Calu3 (cell line): ENCODE results near the gene VN1R2. TPM values are rescaled to one million over a fixed set of nuclear protein-coding genes. Genes with fewer than 3 reads are reported as not detected.
"Not testable (repeated sequence)": the region's sequence is repeated elsewhere in the genome, so short reads cannot be mapped to it uniquely, and the experiment has no call there.

Source experiments
- BruUV-seq: library from RNA; stranded (reverse); fragments of 400-500 nt; replicated peaks from 2 replicates; lab custom pipeline; 2021; lab: Mats Ljungman, UMichigan
- CTCF ChIA-PET: fragments of 300-600 bp; sonication (Branson Sonifier 250); formaldehyde crosslinking; loops from one replicate; lab custom pipeline; 2022; ENCODE audit warnings: antibody characterized with exemption; lab: Charles Lee
- DNase-seq: peaks from one replicate; pipeline ENCODE4 v3.0.0; 2022
- H3K27ac Mint-ChIP-seq: one replicate; pipeline ENCODE4 v1.8.0; 2022; ENCODE audit warnings: mixed read lengths; ENCODE audit not compliant: unreplicated experiment
- H3K27me3 Mint-ChIP-seq: one replicate; pipeline ENCODE4 v1.8.0; 2022; ENCODE audit warnings: mixed read lengths; ENCODE audit not compliant: unreplicated experiment
- H3K36me3 Mint-ChIP-seq: one replicate; pipeline ENCODE4 v1.8.0; 2022; ENCODE audit warnings: mild to moderate bottlenecking, moderate library complexity, mixed read lengths; ENCODE audit not compliant: insufficient read depth, unreplicated experiment
- H3K4me1 Mint-ChIP-seq: one replicate; pipeline ENCODE4 v1.8.0; 2022; ENCODE audit warnings: mild to moderate bottlenecking, low read depth, mixed read lengths; ENCODE audit not compliant: unreplicated experiment
- H3K4me3 Mint-ChIP-seq: one replicate; pipeline ENCODE4 v1.8.0; 2022; ENCODE audit warnings: mild to moderate bottlenecking, low read depth, moderate library complexity, mixed read lengths; ENCODE audit not compliant: unreplicated experiment
- H3K9me3 Mint-ChIP-seq: one replicate; pipeline ENCODE4 v1.8.0; 2022; ENCODE audit warnings: low read depth, mixed read lengths; ENCODE audit not compliant: unreplicated experiment
- CTCF ChIP-seq: fragments of 200-600 bp; IDR thresholded peaks from one replicate; pipeline ENCODE4 v1.8.0; 2022; ENCODE audit warnings: antibody characterized with exemption; ENCODE audit not compliant: unreplicated experiment
- intact Hi-C: fragments of 100-400 bp; cut with micrococcal nuclease; formaldehyde crosslinking; loops from one replicate; pipeline ENCODE4 v1.10.0; 2022; ENCODE audit not compliant: unreplicated experiment
- total RNA-seq: library from RNA; stranded (reverse); gene quantifications from 2 replicates; pipeline ENCODE4 v1.2.3, GENCODE V29; 2022

The VN1R2 gene
- total RNA-seq, 1 experiment from 2014 or later = not detected

GRCh38 chr19:53272044-53272443, 14.0 kb downstream of the VN1R2 start:
- peaks cover 25% of the 10 kb centered on the region for H3K9me3 Mint-ChIP-seq
- CTCF ChIA-PET = no interaction called here
- intact Hi-C loops = no loop called here
- BruUV-seq = no TSS peak
- H3K36me3 Mint-ChIP-seq = no peaks in the 10 kb centered on the region
- no peaks in the 10 kb centered on the region for H3K27me3 Mint-ChIP-seq
- H3K4me3 Mint-ChIP-seq = no peak overlapping the region
- no peak for DNase-seq
- H3K4me1 Mint-ChIP-seq = no peaks in the 10 kb centered on the region
- H3K27ac Mint-ChIP-seq = no peak overlapping the region
- no peak for TF ChIP-seq CTCF

GRCh38 chr19:53275480-53275879, 17.4 kb downstream of the VN1R2 start:
- CTCF ChIA-PET = no interaction called here
- Mint-ChIP-seq H3K27me3 (no peaks in the 10 kb centered on the region), H3K9me3 (peaks cover 33% of the 10 kb centered on the region), H3K36me3 (no peaks in the 10 kb centered on the region), H3K27ac (no peak overlapping the region), H3K4me1 (no peaks in the 10 kb centered on the region), H3K4me3 (no peak overlapping the region)
- no peak for TF ChIP-seq CTCF
- intact Hi-C loops = no loop called here
- no peak for DNase-seq
- no TSS peak for BruUV-seq

- H3K4me1 Mint-ChIP-seq, CTCF ChIA-PET, H3K4me3 Mint-ChIP-seq, H3K27ac Mint-ChIP-seq, H3K36me3 Mint-ChIP-seq, BruUV-seq, intact Hi-C loops, DNase-seq, H3K27me3 Mint-ChIP-seq: not testable (repeated sequence)
- peaks cover 24% of the 10 kb centered on the region for H3K9me3 Mint-ChIP-seq
Observed at GRCh38 chr19:53281947-53282346, 23.9 kb downstream of the VN1R2 start.

- intact Hi-C loops = no loop called here
- peaks cover 12% of the 10 kb centered on the region for H3K9me3 Mint-ChIP-seq
- DNase-seq = no peak
- BruUV-seq = no TSS peak
- CTCF ChIA-PET = no interaction called here
- no peak for TF ChIP-seq CTCF
- H3K4me3 Mint-ChIP-seq = no peak overlapping the region
- H3K27me3 Mint-ChIP-seq = no peaks in the 10 kb centered on the region
- no peaks in the 10 kb centered on the region for H3K4me1 Mint-ChIP-seq
- no peaks in the 10 kb centered on the region for H3K36me3 Mint-ChIP-seq
- H3K27ac Mint-ChIP-seq = no peak overlapping the region
Observed at GRCh38 chr19:53285087-53285486, 27.0 kb downstream of the VN1R2 start.

- CTCF ChIA-PET = interaction anchor here (0.6 kb wide), 1 partner anchor 1004 kb away, joined by 3 read pairs; no protein-coding TSS in a partner anchor
- intact Hi-C loops = no loop called here
- Mint-ChIP-seq H3K27me3 (no peaks in the 10 kb centered on the region), H3K9me3 (peaks cover 19% of the 10 kb centered on the region), H3K4me1 (no peaks in the 10 kb centered on the region), H3K36me3 (no peaks in the 10 kb centered on the region), H3K4me3 (no peak overlapping the region), H3K27ac (no peak overlapping the region)
- TF ChIP-seq CTCF = no peak
- BruUV-seq = no TSS peak
- no peak for DNase-seq
Observed at GRCh38 chr19:53290758-53291549, 32.9 kb downstream of the VN1R2 start.
